ENCODE results near the gene SPTLC2. TPM values are rescaled to one million over a fixed set of nuclear protein-coding genes. Genes with fewer than 3 reads are reported as not detected.

The SPTLC2 gene
- total and polyA plus RNA-seq, 2 of the 8 experiments (the other 6 are each of a cell fraction or from before 2014, with no cell fraction given), result 8.9 to 35.1 TPM

- no peak for TF ChIP-seq ATF3 (IDR thresholded peaks at IDR 0.05; ENCODE audit: insufficient read depth, low read depth, low read length)
- no peak for TF ChIP-seq NANOG (IDR thresholded peaks at IDR 0.05; ENCODE audit: insufficient read depth, low read depth, low read length, poor library complexity, severe bottlenecking)
Observed at GRCh38 chr14:77511486-77512162, 104.8 kb downstream of the SPTLC2 start (continued).
